HCEC 1CT (cell line): ENCODE data around the gene RAVER1.
"Not testable (repeated sequence)": the region's sequence is repeated elsewhere in the genome, so short reads cannot be mapped to it uniquely, and the experiment has no call there.

ENCODE experiments used
- DNase-seq: peaks from one replicate; pipeline ENCODE4 v3.0.0-alpha.2; 2017

RAVER1 gene, protein sequence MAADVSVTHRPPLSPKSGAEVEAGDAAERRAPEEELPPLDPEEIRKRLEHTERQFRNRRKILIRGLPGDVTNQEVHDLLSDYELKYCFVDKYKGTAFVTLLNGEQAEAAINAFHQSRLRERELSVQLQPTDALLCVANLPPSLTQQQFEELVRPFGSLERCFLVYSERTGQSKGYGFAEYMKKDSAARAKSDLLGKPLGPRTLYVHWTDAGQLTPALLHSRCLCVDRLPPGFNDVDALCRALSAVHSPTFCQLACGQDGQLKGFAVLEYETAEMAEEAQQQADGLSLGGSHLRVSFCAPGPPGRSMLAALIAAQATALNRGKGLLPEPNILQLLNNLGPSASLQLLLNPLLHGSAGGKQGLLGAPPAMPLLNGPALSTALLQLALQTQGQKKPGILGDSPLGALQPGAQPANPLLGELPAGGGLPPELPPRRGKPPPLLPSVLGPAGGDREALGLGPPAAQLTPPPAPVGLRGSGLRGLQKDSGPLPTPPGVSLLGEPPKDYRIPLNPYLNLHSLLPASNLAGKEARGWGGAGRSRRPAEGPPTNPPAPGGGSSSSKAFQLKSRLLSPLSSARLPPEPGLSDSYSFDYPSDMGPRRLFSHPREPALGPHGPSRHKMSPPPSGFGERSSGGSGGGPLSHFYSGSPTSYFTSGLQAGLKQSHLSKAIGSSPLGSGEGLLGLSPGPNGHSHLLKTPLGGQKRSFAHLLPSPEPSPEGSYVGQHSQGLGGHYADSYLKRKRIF

DNA sequence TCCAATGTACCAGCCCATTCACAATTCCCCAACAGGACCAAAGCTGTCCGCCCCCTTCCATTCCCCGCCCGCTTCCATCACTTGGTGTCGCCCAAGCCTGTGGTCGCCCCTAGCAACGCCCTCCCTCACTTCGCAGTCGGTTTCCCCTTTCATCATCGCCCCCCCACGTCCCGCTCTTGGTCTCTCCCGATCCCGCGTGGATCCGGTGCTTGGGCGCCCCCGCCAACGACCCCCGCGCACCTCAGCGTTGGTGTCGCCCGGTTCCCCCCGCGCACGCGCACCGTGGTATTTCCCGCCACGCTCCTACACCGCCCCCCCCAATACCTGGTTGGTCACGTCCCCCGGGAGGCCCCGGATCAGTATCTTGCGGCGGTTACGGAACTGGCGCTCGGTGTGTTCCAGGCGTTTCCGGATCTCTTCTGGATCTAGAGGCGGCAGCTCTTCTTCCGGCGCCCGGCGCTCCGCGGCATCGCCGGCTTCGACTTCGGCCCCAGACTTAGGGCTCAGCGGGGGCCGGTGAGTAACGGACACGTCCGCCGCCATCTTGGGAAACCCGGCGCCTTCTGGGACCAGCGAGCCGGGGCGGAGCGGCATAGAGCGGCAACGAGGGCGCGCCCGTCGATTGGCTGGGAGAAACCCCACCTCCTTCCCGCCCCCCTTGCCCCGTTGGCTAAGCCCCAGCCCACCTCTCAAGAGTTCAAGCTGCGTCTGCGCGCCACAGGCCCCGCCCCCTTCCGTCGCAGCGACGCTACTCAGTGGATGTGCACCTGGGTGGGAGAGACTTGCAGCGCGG, at the start of gene RAVER1:
Gene RAVER1, minus strand, starts transcription at position 565 of the 793 bp plus-strand sequence. Its CDS starts 22 bp downstream, at position 543.
- DNase-seq: peak; percentile 97

DNA sequence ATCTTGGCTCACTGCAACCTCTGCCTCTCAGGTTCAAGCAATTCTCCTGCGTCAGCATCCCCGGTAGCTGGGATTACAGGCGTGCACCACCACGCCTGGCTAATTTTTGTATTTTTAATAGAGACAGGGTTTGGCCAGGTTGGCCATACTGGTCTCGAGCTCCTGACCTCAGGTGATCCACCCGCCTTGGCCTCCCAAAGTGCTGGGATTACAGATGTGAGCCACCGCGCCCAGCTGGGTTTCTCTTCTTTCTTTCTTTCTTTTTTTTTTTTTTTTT, 49.8 kb upstream of the RAVER1 start:
- DNase-seq: not testable (repeated sequence)

DNA sequence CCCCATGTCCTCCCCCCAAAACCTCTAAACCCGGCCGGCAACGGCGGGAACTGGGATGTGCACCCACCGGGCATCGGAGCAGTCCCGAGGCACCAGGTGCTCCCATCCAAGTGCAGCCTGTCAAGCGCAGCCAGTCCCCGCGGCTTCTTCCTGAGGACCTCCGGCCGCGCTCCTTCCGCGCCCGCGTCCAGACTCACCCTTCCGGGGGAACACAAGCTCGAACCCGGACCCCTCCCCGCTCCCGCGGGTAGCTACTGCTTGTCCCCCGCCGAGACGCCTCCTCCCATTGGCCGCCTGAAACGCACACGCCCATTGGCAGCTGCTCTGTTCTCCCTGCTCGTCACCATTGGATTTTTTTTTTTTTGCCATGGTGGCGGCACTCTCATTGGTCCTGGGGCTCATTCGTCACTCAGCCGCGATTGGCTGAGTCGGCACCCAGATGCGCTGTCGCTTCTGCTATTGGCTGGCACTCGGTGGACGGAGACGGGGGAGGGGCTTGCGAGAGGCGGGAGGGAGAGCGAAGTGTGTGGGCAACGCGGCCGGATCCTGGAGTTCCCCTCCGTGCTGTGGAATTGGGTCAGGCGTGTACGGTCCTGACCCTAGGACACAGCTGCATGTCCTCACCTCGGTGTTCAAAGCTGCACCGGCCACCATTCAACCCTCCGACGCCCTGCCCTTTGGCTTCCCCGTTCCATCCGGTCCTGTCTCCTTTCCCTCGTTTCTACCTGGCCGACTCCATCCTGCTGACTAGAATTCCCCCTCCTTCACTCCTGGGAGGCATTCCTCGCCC, 47.2 kb upstream of the RAVER1 start, which contains the start of gene TYK2:
Gene TYK2, minus strand, starts transcription at position 260 of the 790 bp plus-strand sequence. CDS start 2,166 bp downstream, outside the sequence.
- peak; percentile 96 for DNase-seq

GRCh38 chr19:10379880-10380312, 46.6 kb upstream of the RAVER1 start:
- DNase-seq: no peak

GRCh38 chr19:10378124-10378523, 44.8 kb upstream of the RAVER1 start:
- no peak for DNase-seq

GRCh38 chr19:10377140-10377640, 43.9 kb upstream of the RAVER1 start:
- not testable (repeated sequence) for DNase-seq

GRCh38 chr19:10374931-10375330, 41.6 kb upstream of the RAVER1 start:
- no peak for DNase-seq

- DNase-seq: no peak
Measured at GRCh38 chr19:10372690-10373089, 39.4 kb upstream of the RAVER1 start.

GRCh38 chr19:10368101-10368803, 34.9 kb upstream of the RAVER1 start:
- DNase-seq: no peak

DNA sequence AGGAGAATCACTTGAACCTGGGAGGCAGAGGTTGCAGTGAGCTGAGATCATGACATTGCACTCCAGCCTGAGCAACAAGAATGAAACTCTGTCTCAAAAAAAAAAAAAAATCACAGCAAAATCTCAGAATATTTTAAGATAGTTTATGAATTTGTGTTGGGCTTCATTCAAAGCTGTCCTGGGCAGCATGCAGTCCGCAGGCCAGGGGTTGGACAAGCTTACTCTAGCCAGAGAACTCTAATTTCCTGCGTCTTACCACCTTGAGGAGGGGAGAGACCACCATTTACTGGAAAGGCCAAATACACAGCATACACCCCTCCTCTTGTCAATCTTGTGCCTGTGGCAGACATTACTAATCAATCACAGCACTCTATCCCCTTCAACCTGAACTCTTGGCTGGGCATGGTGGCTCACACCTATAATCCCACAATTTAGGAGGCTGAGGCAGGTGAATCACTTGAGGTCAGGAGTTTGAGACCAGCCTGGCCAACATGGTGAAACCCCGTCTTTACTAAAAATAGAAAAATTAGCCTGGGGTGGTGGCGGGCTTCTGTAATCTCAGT, 33.7 kb upstream of the RAVER1 start:
- not testable (repeated sequence) for DNase-seq

- no peak for DNase-seq
Measured at GRCh38 chr19:10365518-10365917, 32.2 kb upstream of the RAVER1 start.

DNA sequence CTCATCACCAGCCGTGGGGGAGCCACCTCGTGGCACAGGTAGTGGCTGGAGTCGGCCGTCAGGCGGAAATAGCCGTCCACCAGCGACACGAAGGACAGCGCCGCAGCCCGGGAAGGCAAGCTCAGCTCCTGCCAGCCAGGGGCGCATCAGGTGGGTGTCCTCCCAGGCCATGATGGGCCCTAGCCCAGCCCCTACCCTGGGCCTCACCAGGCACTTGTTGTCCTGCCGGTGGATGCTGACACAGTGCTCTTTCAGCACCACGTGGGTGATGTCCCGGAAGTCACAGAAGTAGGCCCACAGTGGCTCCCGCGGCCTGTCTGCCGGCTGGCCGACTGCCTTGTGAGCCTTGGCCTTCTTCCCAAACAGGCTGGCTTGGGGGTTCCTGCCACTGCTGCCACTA, 31.3 kb upstream of the RAVER1 start:
- DNase-seq: no peak

DNA sequence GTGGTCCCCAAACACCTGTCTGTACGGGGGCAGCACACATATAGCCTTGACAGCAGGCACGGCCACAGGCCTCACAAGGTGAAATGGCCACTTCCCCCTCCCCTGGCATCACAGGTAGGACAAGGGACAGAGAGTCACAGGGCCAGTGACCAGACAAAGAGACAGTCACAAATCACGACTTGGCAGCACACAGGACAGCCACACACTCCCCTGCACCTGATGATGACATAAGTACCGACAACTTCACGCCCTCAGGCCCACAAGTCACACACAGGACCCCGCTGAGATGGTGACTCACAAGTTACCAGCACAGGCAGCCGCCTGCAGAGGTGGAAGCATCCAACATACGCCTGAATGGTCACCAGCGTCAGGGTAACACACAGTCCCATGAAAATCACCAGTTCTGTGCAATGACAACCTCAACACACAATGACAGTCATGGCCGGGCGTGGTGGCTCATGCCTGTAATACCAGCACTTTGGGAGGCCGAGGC, 30.5 kb upstream of the RAVER1 start:
- DNase-seq: no peak

DNA sequence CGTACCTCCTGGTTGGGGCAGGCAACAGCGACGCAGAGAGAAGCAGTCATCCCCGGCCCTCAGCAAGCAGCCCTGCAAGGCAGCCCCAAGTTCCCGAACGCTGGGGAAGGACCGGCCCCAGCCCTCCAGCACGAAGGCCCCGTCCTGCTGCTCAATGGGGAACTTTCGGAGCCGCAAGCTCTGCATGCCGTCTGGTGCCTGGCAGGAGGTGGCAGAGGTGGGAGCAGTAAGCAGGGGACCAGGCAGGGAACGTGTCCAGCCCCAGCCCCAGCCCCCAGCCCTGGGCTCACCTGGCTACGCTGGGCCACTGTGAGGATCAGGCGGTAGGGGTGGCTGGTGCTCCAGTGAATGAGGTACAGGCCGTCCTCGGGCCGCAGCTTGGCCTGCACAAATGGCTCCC, 28.9 kb upstream of the RAVER1 start:
- no peak for DNase-seq

DNA sequence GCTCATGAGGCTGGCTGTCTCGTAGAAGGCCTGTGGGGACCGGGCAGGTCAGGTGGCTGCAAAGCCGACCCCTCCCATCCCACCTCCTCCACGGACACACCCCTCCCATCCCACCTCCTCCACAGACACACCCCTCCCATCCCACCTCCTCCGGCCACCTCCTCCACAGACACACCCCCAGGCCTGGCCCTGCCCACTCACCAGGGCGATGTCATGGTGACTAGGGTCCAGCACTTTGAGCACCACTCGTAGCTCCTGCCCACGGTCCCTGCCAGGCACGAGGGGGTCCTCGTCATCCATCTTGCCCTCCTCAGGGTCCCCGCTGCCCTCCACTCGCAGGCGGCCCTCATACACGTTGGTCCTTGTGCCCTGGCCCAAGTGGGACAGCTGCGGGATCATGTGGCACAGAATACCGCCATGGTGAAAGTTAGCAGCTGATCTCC, 28.3 kb upstream of the RAVER1 start:
- no peak for DNase-seq

- no peak for DNase-seq
Measured at GRCh38 chr19:10356431-10356830, 23.1 kb upstream of the RAVER1 start.

- DNase-seq: no peak
Measured at GRCh38 chr19:10353793-10354391, 20.6 kb upstream of the RAVER1 start.

DNA sequence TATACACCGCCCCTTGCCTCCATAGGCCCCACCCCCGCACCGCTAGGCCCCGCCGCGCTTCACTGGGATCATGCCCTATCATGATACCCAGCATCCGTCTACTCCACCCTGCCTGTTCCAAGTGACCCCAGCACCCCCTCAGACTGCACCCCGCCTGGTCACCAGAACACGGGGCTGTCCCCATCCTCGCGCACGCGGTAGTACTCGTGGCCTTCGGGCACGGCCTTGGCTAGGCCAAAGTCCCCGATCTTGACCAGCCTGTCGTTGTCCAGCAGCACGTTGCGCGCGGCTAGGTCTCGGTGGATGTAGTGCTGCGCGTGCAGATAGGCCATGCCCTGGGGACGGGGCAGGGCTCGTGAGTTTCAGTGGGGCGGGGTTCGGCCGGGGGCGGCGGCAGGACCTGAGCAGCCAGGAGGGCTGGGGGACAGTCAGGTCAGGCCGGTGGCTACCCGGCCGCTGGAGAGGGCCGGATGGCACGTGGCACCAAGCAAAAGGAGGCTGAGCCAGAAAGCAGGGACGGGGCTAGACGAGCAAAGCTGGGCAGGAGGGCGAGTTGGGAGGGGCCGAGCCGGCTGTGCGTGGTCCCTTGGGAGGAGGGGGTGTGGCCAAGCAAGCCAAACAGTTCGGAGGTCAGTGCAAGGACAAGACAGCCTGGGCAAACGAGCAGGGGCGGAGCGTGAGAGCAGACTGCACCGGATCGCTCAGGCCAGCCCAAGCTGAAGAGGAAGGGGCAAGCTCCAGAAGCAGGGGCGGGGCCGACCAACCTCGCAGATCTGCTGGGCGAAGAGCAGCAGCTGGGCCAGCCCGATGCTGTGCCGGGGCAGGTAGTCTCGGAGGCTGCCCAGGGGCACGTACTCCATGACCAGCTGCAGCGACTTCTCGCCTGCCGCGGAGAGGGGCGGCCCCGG, 19.7 kb upstream of the RAVER1 start:
- DNase-seq: no peak

- no peak for DNase-seq
Measured at GRCh38 chr19:10346509-10346908, 13.2 kb upstream of the RAVER1 start.
